ENCODE measurements around the gene ST6GALNAC2.

Gene ST6GALNAC2

GRCh38 chr17:76599694-76600460 lies 14.2 kb upstream of the ST6GALNAC2 start:
- DNase-seq = no peak

DNA sequence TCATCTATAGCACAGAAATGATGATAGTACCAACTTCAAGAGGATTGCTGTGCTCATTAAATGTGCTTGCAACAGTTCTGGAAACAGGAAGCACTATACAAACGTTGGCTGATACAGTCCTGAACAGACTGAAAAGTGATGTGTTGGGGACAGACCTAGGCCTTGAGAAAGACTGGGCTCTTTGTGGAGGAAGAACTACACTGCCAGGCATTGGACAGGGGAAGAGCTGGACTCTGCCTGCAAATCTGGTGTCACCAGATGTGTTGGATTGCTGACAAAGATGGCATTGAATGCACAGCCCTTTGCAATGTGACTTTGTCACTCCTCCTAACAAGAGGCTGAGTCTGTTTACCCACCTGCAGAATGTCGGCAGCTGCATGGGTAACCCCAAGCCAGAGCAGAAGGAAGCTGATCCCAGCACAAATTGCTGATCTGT lies 12.4 kb upstream of the ST6GALNAC2 start:
- no peak for DNase-seq

- DNase-seq = no peak
These were observed 11.7 kb upstream of the ST6GALNAC2 start for GRCh38 chr17:76597156-76598003.

DNA sequence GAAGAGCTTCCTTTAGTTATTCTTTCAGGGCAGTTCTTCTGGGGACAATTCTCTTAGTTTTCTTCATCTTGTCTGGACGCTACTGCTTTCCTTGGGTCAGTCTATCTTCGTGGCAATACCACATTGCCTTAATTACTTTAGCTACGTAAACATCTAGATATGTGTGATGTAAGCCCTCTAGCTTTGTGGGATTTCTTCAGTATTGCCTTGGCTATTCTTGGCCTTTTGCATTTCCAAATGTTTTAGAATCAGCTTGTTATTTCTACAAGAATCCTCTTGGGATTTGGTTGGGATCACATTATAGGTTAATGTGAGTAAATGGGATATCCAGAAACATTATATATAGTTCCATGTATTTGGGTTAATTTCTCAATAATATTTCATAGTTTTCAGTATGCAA lies 9.0 kb upstream of the ST6GALNAC2 start:
- DNase-seq = no peak

- DNase-seq = no peak
These were observed 8.3 kb upstream of the ST6GALNAC2 start for GRCh38 chr17:76593959-76594358.

DNA sequence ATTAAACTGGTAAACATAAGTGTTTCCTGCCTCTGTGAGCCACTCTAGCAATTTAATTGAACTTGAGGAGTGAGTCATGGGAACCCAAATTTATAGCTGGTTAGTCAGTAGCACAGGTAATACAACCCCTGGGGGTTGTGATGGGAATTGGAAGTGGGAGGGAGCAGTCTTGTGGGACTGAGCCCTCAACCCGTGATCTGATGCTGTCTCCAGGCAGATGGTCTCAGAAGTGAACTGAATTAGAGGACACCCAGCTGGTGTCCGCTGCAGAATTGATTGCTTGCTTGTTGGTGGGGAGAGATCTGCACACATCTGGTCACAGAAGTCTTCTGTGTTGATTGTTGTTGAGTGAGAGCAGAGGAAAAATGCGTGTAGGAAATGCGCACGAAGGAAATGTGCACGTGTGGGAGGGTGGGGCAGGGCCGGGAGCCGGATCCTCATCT lies 7.7 kb upstream of the ST6GALNAC2 start:
- no peak for DNase-seq

GRCh38 chr17:76588182-76588581 lies 2.5 kb upstream of the ST6GALNAC2 start:
- no peak for DNase-seq

DNA sequence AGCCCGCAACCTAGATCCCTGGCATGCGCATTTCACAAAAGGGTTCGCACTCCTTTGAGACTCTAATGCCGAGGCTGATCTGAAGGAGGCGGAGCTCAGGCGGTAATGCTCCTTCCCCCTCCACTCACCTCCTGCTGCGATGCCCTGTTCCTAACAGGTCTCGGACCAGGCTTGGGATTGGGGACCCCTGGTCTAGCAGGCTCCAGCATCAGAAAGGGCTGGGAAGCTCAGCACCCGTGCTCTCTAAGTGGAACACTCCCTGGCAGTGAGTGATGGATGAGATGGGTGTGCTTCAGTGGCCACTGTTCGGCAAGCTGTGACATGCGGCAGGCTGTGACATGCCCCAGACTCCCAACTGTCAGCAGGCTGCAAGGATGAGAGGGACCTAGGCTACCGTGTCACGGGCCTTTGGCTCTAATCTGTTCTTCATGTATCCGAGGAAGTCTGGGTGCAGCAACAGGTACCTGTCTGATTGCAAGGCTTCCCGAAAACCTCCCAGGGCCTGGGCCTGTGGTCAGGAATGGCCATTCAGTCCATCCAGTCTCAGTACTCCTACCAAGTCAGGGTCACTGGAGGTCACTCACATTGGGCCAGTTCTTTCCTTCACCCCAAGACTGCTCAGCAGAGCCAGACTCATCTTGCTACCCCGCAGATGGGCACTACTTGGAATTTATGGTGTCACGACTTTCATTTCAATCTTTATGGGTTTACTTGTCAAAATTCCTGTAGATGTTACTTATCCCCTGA lies 1.3 kb upstream of the ST6GALNAC2 start:
- DNase-seq = no peak

- DNase-seq = peak; percentile 27
These were observed 519 bp downstream of the ST6GALNAC2 start for GRCh38 chr17:76585033-76585648.

DNA sequence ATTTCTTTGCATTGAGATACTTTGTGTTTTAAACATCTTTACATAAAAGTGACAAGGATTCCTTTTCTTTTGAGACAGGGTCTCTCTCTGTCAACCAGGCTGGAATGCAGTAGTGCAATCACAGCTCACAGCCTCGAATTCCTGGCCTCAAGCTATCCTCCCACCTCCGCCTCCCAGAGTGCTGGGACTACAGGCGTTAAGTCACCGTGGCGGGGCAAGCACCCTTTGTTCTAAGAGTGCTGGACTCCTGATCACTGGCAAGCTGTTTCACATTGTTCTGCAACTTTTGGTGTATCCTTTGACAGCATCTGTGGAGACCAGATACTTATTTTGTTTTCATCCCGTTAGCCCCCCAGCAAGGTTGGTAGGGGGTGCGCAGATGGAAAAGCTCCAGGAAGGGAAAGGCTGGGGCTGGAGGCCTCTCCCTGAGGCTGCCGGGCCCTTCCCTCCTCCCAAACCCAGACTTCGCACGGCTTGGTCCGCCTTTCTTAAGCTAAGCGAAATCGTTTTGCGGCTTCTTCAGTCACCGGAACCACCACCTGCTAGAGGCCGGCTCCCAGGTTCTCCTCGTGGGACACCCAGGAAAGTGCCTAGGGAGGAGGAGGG lies 1.1 kb downstream of the ST6GALNAC2 start:
- no peak for DNase-seq

- DNase-seq = no peak
These were observed 3.0 kb downstream of the ST6GALNAC2 start for GRCh38 chr17:76582660-76583059.

DNA sequence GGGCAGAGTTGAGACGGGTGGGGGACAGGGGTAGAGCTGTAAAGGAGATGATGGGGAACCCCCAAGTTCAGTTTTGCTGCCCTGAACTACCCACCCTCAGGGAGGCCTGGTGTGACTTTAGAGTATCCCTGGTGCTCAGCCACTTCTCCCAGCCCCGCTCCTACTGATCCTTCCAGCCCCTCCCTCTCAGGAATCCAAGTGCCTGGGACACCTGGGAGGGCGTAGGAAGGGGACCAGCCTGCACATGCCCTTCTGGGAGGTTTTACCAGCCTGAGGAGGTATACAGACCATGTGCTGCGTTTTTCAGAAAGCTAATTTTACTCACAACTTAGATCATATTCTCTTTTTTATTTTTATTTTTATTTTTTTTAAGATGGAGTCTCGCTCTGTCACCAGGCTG lies 4.1 kb downstream of the ST6GALNAC2 start:
- DNase-seq = no peak

- no peak for DNase-seq
These were observed 6.4 kb downstream of the ST6GALNAC2 start for GRCh38 chr17:76579281-76579680.

GRCh38 chr17:76578376-76578775 lies 7.3 kb downstream of the ST6GALNAC2 start:
- no peak for DNase-seq

DNA sequence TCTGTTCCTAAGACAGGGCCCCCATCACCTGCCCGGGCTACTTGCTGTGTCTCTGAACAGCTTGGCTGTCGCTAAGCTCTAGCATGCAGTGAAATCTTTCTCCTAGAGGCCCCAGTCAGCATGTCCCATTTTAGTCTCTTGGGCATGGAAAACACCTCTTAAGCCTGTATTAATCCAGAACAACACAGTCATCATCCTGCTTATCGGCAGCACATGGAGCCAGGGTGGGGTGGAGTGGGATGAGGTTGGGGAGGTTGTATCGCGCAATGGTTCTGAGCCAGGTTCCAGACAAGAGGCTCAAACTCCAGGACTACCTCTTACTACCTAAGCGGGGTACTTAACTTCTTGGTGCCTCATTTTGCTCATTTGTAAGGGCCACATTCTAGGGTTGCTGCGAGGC lies 7.8 kb downstream of the ST6GALNAC2 start:
- DNase-seq = no peak

- no peak for DNase-seq
These were observed 9.5 kb downstream of the ST6GALNAC2 start for GRCh38 chr17:76576189-76576588.

DNA sequence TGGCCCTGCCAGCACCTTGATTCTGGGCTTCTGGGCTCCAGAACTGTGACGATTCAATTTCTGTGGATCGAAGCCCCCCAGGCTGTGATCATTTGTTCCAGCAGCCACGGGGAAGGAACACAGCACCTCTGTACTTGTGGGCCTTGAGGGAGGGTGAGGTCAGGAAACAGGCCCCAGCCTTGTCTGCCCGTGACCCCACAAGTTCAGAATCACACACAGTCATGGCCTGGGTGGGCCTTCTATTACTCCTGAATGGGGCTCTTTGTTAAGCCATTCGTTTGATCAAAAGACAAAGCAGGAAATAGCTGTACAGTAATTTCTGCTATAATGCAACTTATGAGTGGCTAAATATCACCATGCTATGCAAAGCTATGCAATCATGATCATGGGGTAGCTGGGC lies 10.1 kb downstream of the ST6GALNAC2 start:
- no peak for DNase-seq

- no peak for DNase-seq
These were observed 11.5 kb downstream of the ST6GALNAC2 start for GRCh38 chr17:76574166-76574565.

DNA sequence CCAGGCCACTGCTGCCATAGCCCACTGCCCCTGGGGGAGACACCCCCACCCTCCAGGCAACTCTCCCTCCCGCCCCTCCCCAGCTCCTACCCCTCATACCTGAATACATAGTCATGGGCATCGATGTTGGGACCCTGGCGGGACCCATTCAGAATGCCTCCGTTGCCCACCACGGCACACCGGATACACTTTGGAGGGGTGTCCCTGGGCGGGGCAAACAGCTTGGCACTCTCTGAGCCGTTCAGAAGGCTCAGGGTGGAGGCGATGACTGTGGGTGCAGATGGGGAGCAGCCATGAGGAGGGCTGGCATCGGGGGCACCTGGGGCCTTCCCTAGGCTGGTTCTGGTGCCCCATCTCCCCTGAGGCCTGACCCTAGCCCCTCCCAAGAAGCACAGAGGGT lies 12.6 kb downstream of the ST6GALNAC2 start:
- DNase-seq = no peak

DNA sequence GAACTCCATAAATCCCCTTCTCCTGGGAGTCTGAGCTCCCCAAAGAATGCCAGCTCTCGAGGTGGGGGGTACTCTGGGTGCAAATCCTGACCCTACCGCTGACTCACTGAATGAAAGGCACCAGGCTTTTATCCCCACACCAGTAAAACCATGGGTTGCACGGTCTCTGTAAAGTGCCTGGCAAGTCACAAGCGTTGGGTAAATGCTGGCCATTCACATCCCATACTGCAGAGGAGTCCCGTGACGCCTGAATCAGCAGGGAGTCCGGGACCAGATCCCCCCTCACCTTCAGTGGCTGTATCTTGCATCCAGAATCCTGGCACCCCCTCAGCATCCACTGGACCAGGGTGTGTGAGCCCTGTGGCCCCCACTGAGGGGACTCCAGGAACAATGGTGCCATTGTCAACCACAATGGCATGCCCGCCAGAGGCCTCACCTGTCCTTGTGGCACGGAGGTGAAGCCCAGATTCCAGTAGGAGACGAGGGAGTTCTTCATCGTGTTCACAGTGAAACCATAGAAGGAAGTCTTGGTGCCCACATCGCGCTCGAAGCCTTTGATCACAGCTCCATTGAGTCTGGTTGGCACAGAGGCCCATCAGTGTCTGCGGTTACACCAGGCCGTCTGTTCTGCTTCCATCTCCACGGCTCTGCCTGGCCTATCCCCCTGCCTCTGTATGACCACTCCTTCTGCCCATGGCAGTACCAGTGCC lies 13.3 kb downstream of the ST6GALNAC2 start:
- no peak for DNase-seq

DNA sequence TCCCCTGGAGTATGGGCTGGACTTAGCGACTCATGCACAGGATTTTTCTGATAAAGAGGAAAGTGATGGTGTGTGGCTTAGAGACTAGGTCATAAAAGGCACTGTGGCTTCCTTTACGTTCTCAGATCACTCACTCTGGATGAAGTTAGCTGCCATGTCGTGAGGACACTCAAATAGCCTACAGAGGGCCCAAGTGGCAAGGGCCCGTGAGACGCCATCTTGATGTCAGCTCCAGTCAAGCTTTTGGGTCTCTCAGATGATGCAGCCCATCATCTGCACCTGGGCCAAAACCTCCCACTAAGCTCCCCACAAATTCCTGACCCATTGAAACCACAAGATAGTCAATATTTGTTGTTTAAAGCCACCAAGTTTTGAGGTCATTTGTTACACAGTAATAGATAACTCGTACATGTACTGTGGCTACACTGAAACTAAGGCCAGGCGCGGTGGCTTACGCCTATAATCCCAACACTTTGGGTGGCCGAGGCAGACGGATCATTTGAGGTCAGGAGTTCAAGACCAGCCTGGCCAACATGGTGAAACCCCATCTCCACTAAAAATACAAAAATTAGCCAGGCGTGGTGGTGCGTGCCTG lies 14.7 kb downstream of the ST6GALNAC2 start:
- no peak for DNase-seq
